GM08714 (cell line): ENCODE results near the gene KDELR3.

ENCODE experiments used
- H3K4me3 ChIP-seq: fragments of 200-500 bp; sonication (Bioruptor generic); 2 replicates; pipeline ENCODE4 v1.5.1; 2014; ENCODE audit warnings: mild to moderate bottlenecking, low read length, inconsistent platforms
- ZNF274 ChIP-seq: IDR thresholded peaks from 2 replicates; pipeline ENCODE4 v1.6.1; 2012; ENCODE audit warnings: mild to moderate bottlenecking, low read depth, low read length

The KDELR3 gene

GRCh38 chr22:38448945-38449745 lies 18.8 kb upstream of the KDELR3 start:
- no peak for TF ChIP-seq ZNF274
- H3K4me3 ChIP-seq, result no peak overlapping the region

- H3K4me3 ChIP-seq, result no peak overlapping the region
- no peak for TF ChIP-seq ZNF274
Measured at GRCh38 chr22:38449776-38450175, 18.1 kb upstream of the KDELR3 start.

- no peak for TF ChIP-seq ZNF274
- no peak overlapping the region for H3K4me3 ChIP-seq
Measured at GRCh38 chr22:38450234-38450797, 17.6 kb upstream of the KDELR3 start.

- TF ChIP-seq ZNF274, result no peak
Measured at GRCh38 chr22:38451404-38451803, 16.5 kb upstream of the KDELR3 start.

GRCh38 chr22:38451864-38452263 lies 16.0 kb upstream of the KDELR3 start:
- no peak for TF ChIP-seq ZNF274
- H3K4me3 ChIP-seq, result no peak overlapping the region

More at GRCh38 chr22:38451404-38451803, 16.5 kb upstream of the KDELR3 start:
- no peak overlapping the region for H3K4me3 ChIP-seq

GRCh38 chr22:38452373-38453065 lies 15.4 kb upstream of the KDELR3 start:
- TF ChIP-seq ZNF274, result no peak
- no peak overlapping the region for H3K4me3 ChIP-seq

GRCh38 chr22:38453066-38453672 lies 14.7 kb upstream of the KDELR3 start:
- H3K4me3 ChIP-seq, result no peak overlapping the region
- no peak for TF ChIP-seq ZNF274

- no peak overlapping the region for H3K4me3 ChIP-seq
- no peak for TF ChIP-seq ZNF274
Measured at GRCh38 chr22:38453996-38454352, 13.9 kb upstream of the KDELR3 start.

- peak overlapping the region; percentile 8; the same call in 1 of the 2 replicates for H3K4me3 ChIP-seq
- TF ChIP-seq ZNF274, result no peak
Measured at GRCh38 chr22:38454353-38455075, 13.4 kb upstream of the KDELR3 start.

- H3K4me3 ChIP-seq, result peak within 1 kb of the TSS; percentile 38
Measured at GRCh38 chr22:38455076-38455529, 12.8 kb upstream of the KDELR3 start, which contains the start of gene KCNJ4. TSS of gene KCNJ4 (minus strand) at chr22:38455199. CDS start at chr22:38428132, 27,067 bp downstream.

GRCh38 chr22:38455530-38456271 lies 12.2 kb upstream of the KDELR3 start:
- no peak for TF ChIP-seq ZNF274
- peak overlapping the region; percentile 38 for H3K4me3 ChIP-seq

More at GRCh38 chr22:38455076-38455529, 12.8 kb upstream of the KDELR3 start, which contains the start of gene KCNJ4:
- TF ChIP-seq ZNF274, result no peak

- no peak overlapping the region for H3K4me3 ChIP-seq
- no peak for TF ChIP-seq ZNF274
Measured at GRCh38 chr22:38456272-38456835, 11.5 kb upstream of the KDELR3 start.

- no peak overlapping the region for H3K4me3 ChIP-seq
- no peak for TF ChIP-seq ZNF274
Measured at GRCh38 chr22:38456841-38457699, 10.8 kb upstream of the KDELR3 start.
